Left lung (tissue), 10 donors: ENCODE measurements around the gene OPCML. TPM values are rescaled to one million over a fixed set of nuclear protein-coding genes. Genes with fewer than 3 reads are reported as not detected.

Experiments
- ATAC-seq: fragments of 200-7000 bp; cut with Tn5 transposase; one replicate; pipeline ENCODE4 v1.9.1; 2020; ENCODE audit warnings: moderate library complexity
- DNase-seq, 4 donors: peaks; one replicate each; pipeline ENCODE4 v3.0.0-alpha.2; 2013 to 2020
- H3K27ac ChIP-seq, 2 donors: fragments of 200-600 bp; sonication (generic) in 1 of 2; one replicate each; pipeline versions ENCODE4 v1.5.0 to v1.8.0; 2020 to 2021
- H3K27me3 ChIP-seq, 2 donors: fragments of 200-600 bp; sonication (generic) in 1 of 2; one replicate each; pipeline versions ENCODE4 v1.5.0 to v1.8.0; 2020 to 2021
- H3K36me3 ChIP-seq, 2 donors: fragments of 200-600 bp; sonication (generic) in 1 of 2; one replicate each; pipeline versions ENCODE4 v1.5.0 to v1.8.0; 2020 to 2021
- H3K4me1 ChIP-seq, 2 donors: fragments of 200-600 bp; one replicate each; pipeline ENCODE4 v1.8.0; 2021
- H3K4me3 ChIP-seq, 2 donors: fragments of 200-600 bp; sonication (generic) in 1 of 2; one replicate each; pipeline versions ENCODE4 v1.5.0 to v1.8.0; 2020 to 2021; ENCODE audit warnings: mild to moderate bottlenecking in 1 of 2
- H3K9me3 ChIP-seq, 2 donors: fragments of 200-600 bp; sonication (generic) in 1 of 2; one replicate each; pipeline versions ENCODE4 v1.5.0 to v1.8.0; 2020 to 2021
- intact Hi-C, 2 donors: fragments of 100-400 bp; cut with DNase I; formaldehyde crosslinking; loops; one replicate each; pipeline versions ENCODE4 v1.11.2 to v1.14.2; 2022
- polyA plus RNA-seq, 6 donors: library from polyadenylated mRNA; unstranded; fragments of 120-200 nt; gene quantifications; one replicate each; pipeline ENCODE4 v1.2.1, GENCODE V29; 2013; ENCODE audit not compliant: insufficient read length in 6 of 6
- total RNA-seq, 2 donors: library from RNA; stranded (reverse); fragmentation: NEBNext Ultra II Directional; extraction: Animal tissue kit (Norgen Biotek cat#: 25700); gene quantifications; one replicate each; pipeline ENCODE4 v1.2.1, GENCODE V29; 2021
- TF ChIP-seq, protein P1 (sequence below), 2 donors: fragments of 200-600 bp; sonication (generic) in 1 of 2; IDR thresholded peaks; one replicate each; pipeline versions ENCODE4 v1.5.0 to v1.8.0; 2021; ENCODE audit warnings: antibody characterized with exemption in 2 of 2
- donor health status: DM: no; HTN: yes; CAD: no.
- donor health status: DM: no; HTN: no; CAD: no.

The OPCML gene
- total and polyA plus RNA-seq, 8 donors, result 0.98 to 5.3 (median 1.9) TPM; not detected in 2

DNA sequence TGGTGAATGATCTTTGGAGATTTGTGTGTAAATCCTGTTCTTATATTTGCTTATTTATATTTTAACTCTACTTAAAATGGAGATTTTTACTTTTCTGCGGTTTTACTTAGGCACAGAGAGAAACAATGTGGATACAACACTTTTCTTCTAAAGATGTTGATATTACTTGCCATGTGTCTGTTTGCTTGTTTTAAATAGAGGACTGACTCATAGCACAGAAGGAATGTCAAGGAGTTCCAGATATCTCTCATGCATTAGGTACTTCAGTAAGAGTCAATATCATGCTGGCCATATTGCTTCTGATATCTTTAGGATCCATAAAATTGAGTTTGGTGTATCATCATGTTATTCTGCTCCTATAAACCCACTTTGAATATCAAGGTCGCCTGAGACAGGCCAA, 395.0 kb downstream of the OPCML start:
- intact Hi-C loops, result loop anchor here in 1 of 2 donors (10.0 kb wide), 1 partner anchor 688 kb away; no protein-coding TSS in a partner anchor
- Histone ChIP-seq H3K9me3 (no peaks in the 10 kb centered on the region), H3K27ac (no peak overlapping the region), H3K27me3 (no peaks in the 10 kb centered on the region), H3K4me3 (no peak overlapping the region), H3K4me1 (no peaks in the 10 kb centered on the region), H3K36me3 (no peaks in the 10 kb centered on the region)
- ATAC-seq, result peak; percentile 74
- TF ChIP-seq, protein P1, sequence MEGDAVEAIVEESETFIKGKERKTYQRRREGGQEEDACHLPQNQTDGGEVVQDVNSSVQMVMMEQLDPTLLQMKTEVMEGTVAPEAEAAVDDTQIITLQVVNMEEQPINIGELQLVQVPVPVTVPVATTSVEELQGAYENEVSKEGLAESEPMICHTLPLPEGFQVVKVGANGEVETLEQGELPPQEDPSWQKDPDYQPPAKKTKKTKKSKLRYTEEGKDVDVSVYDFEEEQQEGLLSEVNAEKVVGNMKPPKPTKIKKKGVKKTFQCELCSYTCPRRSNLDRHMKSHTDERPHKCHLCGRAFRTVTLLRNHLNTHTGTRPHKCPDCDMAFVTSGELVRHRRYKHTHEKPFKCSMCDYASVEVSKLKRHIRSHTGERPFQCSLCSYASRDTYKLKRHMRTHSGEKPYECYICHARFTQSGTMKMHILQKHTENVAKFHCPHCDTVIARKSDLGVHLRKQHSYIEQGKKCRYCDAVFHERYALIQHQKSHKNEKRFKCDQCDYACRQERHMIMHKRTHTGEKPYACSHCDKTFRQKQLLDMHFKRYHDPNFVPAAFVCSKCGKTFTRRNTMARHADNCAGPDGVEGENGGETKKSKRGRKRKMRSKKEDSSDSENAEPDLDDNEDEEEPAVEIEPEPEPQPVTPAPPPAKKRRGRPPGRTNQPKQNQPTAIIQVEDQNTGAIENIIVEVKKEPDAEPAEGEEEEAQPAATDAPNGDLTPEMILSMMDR (IDR thresholded peaks at IDR 0.05), result no peak
- no peak for DNase-seq

DNA sequence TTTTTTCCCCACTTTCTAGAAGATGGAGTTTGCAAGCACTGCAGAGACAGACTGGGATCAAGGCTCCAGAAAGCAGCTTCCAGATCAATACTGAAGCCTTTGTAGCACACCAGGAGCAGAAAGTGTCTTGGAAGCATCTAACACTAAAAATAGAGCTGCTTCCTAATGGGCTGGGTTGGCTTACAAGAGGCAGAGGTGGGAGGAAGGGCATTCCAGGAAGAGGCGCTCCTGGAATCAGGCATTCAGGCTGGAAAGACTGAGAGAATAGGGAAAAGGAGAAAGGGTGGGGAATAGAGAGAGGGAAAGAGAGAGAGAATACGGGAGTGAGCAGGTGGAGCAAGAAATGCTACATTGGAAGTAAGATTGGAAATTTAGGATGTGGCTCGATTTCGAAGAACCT, 395.9 kb downstream of the OPCML start:
- H3K27me3 ChIP-seq, result no peaks in the 10 kb centered on the region
- no peak overlapping the region for H3K27ac ChIP-seq
- no peak overlapping the region for H3K4me3 ChIP-seq
- no peaks in the 10 kb centered on the region for H3K4me1 ChIP-seq
- H3K36me3 ChIP-seq, result no peaks in the 10 kb centered on the region
- TF ChIP-seq, protein P1 (IDR thresholded peaks at IDR 0.05), result no peak
- no peak for ATAC-seq
- DNase-seq, result no peak
- no peaks in the 10 kb centered on the region for H3K9me3 ChIP-seq
- intact Hi-C loops, result loop anchor here in 1 of 2 donors (10.0 kb wide), 1 partner anchor 688 kb away; no protein-coding TSS in a partner anchor

DNA sequence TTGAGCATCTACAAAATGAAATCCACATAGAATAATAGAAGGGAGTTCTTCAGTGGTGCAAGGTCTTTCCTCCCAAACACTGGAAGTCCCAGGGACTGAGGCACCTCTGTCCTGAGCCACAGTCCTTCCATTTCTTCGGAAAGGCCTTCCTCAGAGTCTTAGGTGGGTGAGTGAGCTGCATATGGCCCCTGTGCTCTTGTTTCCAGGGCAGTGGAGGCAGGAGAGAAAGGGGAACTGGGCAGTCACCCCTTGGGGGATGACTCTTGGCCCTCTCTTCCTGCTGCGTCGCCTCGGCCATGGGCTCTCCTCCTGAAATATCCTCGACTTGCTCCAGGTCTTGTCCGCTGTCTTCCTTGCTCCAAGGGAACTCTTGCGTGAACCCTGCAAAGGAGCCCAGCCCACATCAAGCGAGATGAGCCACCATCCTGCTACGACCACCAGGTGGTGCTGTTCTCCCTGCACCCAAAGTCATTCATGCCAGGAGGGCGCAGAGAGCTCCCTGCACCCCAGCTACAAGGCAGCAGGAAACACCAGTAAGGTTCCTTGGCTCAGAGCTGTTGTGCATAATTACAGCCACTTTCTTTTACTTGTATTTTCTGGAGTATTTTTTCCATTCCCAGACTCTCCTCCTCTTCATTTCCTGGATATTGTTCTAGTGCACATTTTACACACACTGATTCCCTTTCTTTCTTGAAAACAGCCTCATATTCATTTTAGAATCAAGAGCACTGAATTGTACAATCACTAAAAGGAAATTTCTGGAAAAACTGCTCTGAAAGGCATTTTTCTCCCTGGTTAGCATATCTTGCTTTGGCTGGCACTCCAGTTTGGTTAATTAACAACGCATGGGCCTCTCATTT, 397.8 kb downstream of the OPCML start:
- Histone ChIP-seq H3K27ac (no peak overlapping the region), H3K36me3 (no peaks in the 10 kb centered on the region), H3K27me3 (no peaks in the 10 kb centered on the region), H3K9me3 (no peaks in the 10 kb centered on the region), H3K4me1 (no peaks in the 10 kb centered on the region), H3K4me3 (no peak overlapping the region)
- peak in 3 of 4 donors; percentile 41 to 66 (median 42) for DNase-seq
- peak; percentile 93 for ATAC-seq
- intact Hi-C loops, result loop anchor here in 1 of 2 donors (10.0 kb wide), 1 partner anchor 690 kb away; no protein-coding TSS in a partner anchor
- TF ChIP-seq, protein P1 (IDR thresholded peaks at IDR 0.05), result peak; percentile 60 to 84

DNA sequence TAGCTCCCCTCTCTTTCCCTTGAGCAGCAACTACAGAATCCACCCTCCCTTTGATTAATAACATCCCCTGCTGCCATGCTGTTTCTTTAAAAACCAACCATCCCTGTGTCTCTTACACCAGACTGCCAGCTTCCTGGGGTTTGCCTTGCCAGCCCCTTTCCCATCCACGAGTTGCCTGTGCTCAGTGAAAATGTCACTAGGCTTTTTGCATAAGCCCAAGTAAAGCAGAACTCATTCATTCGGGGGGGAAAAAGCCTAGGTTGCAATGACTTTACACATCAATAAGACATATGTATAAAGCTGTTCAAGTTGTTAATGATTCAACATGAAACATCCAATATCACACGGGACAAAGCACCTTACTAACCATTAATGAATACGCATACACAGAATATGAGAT, 398.7 kb downstream of the OPCML start:
- no peaks in the 10 kb centered on the region for H3K36me3 ChIP-seq
- H3K9me3 ChIP-seq, result no peaks in the 10 kb centered on the region
- H3K4me3 ChIP-seq, result no peak overlapping the region
- no peak overlapping the region for H3K27ac ChIP-seq
- peaks cover 0 to 1% of the 10 kb centered on the region in 2 donors for H3K27me3 ChIP-seq
- no peak for ATAC-seq
- TF ChIP-seq, protein P1 (IDR thresholded peaks at IDR 0.05), result no peak
- DNase-seq, result no peak
- intact Hi-C loops, result loop anchor here in 1 of 2 donors (10.0 kb wide), 1 partner anchor 691 kb away; no protein-coding TSS in a partner anchor
- H3K4me1 ChIP-seq, result no peaks in the 10 kb centered on the region

DNA sequence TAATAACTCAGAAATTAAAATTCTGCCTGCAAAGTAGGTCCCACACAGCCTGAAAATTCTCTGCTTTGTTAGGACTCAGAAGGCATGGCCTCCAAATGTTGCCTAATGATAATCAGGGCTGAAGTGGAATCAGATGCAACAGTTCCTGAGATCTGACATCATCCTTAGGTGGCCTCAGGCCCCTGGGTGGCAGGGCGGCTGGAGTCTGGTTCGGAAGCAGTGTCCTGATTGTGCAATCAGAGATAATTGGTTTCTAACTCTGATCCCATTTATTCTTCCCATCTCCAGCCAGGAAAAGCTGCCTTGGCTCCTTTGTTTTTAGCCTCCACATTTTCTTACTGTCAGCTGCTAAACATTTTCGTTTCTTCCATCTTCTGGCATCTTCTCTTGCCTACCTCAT, 399.3 kb downstream of the OPCML start:
- Histone ChIP-seq H3K4me3 (no peak overlapping the region), H3K4me1 (no peaks in the 10 kb centered on the region), H3K36me3 (no peaks in the 10 kb centered on the region), H3K27me3 (peaks cover 0 to 7% of the 10 kb centered on the region in 2 donors), H3K9me3 (no peaks in the 10 kb centered on the region), H3K27ac (no peak overlapping the region)
- DNase-seq, result no peak
- no peak for ATAC-seq
- TF ChIP-seq, protein P1 (IDR thresholded peaks at IDR 0.05), result no peak
- intact Hi-C loops, result loop anchor here in 1 of 2 donors (10.0 kb wide), 1 partner anchor 692 kb away; no protein-coding TSS in a partner anchor
